SK-N-MC (cell line): ENCODE results near the gene ZNF639.
A peak's percentile ranks its signal among the peaks of the same experiment; 100 is the strongest.

Experiments used
- EZH2 ChIP-seq: fragments of 200-600 bp; sonication (generic); IDR thresholded peaks from one replicate; pipeline ENCODE4 v1.6.1; 2017; ENCODE audit warnings: antibody characterized with exemption
- FOXP2 ChIP-seq: optimal IDR thresholded peaks from 2 replicates; pipeline ENCODE3; 2011; ENCODE audit warnings: mild to moderate bottlenecking, moderate library complexity; ENCODE audit not compliant: insufficient read depth; ENCODE audit errors: extremely low read length, control extremely low read depth
- POLR2AphosphoS5 ChIP-seq: IDR thresholded peaks from 2 replicates; pipeline ENCODE4 v1.6.1; 2012; ENCODE audit warnings: mild to moderate bottlenecking, low read depth, low read length, borderline replicate concordance

DNA sequence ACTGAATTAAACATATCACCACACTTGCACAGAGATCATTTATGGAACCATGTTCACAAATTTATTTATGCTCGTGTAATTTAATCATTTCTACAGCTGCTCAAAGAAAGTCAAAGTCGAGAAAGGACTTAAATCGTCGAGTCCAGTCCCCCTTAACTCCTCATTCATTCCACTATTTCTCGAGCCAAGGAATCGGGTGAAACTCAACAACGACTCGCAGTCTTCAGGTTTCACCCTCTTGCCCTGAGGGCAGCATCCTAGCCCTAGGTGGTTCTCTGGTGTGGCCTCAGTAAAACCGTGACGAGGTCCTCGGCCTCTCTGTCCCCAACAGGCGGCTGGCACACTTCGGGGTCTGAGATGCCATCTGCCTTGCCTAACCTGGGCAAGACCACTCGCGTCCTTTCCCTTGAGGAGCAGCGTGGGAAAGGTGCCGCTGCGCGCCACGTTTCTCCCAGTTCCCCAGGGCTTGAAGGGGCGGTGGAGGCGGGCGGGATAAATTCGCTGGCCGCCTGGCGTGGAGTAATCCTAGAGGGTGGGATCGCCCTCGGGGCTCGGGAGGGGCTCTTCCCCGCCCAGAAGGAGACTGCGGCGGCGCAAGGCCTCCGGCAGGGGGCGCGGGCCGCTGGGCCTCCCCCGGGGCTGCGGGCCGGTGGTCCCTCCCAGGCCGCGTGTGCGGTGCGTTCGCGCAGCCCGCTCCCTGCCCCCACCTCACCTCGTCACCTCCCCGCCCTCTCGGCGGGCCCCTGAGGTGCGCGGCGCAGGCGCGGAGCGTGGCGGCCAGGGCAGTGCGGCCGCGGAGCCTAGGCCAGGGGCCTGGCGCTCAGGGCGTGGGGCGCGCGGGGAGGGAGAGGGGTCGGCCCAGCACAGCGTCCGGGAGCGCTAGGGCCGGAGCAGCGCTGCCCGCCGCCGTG is at the start of gene ZNF639:
- TF ChIP-seq FOXP2, result no peak
- peak; percentile 72 for TF ChIP-seq POLR2AphosphoS5
- no peak for TF ChIP-seq EZH2
